Activated CD8-positive, alpha-beta memory T cell treated with anti-CD3 and anti-CD28 coated beads for 36 hours (primary cell): ENCODE results near the gene ST6GALNAC6. TPM values are rescaled to one million over a fixed set of nuclear protein-coding genes. Genes with fewer than 3 reads are reported as not detected.

Experiments
- CTCF ChIA-PET: fragments of 350-600 bp; sonication (Branson Sonifier 250); formaldehyde crosslinking; loops from one replicate; lab custom pipeline; 2021; ENCODE audit warnings: antibody characterized with exemption; lab: Charles Lee
- POLR2A ChIA-PET: fragments of 350-600 bp; sonication (Branson Sonifier 250); formaldehyde crosslinking; loops from one replicate; lab custom pipeline; 2021; ENCODE audit warnings: antibody characterized with exemption; lab: Charles Lee
- total RNA-seq, 2 experiments: library from RNA; stranded (reverse); gene quantifications; one replicate each; pipeline ENCODE4 v1.2.3, GENCODE V29; 2021

Gene ST6GALNAC6
- total RNA-seq, 2 experiments from 2014 or later = 52.6 to 61.1 TPM

GRCh38 chr9:127885508-127886281 is 13.7 kb downstream of the ST6GALNAC6 start:
- POLR2A ChIA-PET = interaction anchor here (1.2 kb wide), 1 partner anchor 12 kb away, joined by 3 read pairs; no protein-coding TSS in a partner anchor
- CTCF ChIA-PET = interaction anchor here (0.6 to 3.0 kb wide), 3 partner anchors 16 to 334 kb away, joined by 3 to 11 read pairs (median 4); no protein-coding TSS in a partner anchor

GRCh38 chr9:127884976-127885490 is 14.4 kb downstream of the ST6GALNAC6 start:
- ChIA-PET CTCF (interaction anchor here (0.6 to 3.0 kb wide), 3 partner anchors 16 to 153 kb away, joined by 4 to 11 read pairs (median 4); no protein-coding TSS in a partner anchor), POLR2A (interaction anchor here (1.2 kb wide), 1 partner anchor 11 kb away, joined by 3 read pairs; no protein-coding TSS in a partner anchor)

GRCh38 chr9:127884427-127884911 is 14.9 kb downstream of the ST6GALNAC6 start:
- POLR2A ChIA-PET = interaction anchor here (1.2 kb wide), 1 partner anchor 11 kb away, joined by 3 read pairs; no protein-coding TSS in a partner anchor
- CTCF ChIA-PET = interaction anchor here (0.6 to 3.0 kb wide), 3 partner anchors 15 to 469 kb away, joined by 3 to 11 read pairs (median 4); no protein-coding TSS in a partner anchor

GRCh38 chr9:127883959-127884358 is 15.4 kb downstream of the ST6GALNAC6 start:
- POLR2A ChIA-PET = no interaction called here
- CTCF ChIA-PET = interaction anchor here (0.6 to 3.0 kb wide), 2 partner anchors 14 to 470 kb away, joined by 3 to 11 read pairs; no protein-coding TSS in a partner anchor

- CTCF ChIA-PET = interaction anchor here (1.1 to 2.9 kb wide), 3 partner anchors 11 to 234 kb away, joined by 3 to 17 read pairs (median 4); no protein-coding TSS in a partner anchor
- POLR2A ChIA-PET = interaction anchor here (0.6 kb wide), 1 partner anchor 54 kb away, joined by 7 read pairs; no protein-coding TSS in a partner anchor
Observed at GRCh38 chr9:127881715-127882114, 17.7 kb downstream of the ST6GALNAC6 start.

GRCh38 chr9:127880143-127880542 is 19.3 kb downstream of the ST6GALNAC6 start:
- POLR2A ChIA-PET = no interaction called here
- CTCF ChIA-PET = interaction anchor here (0.7 kb wide), 2 partner anchors 13 to 34 kb away, joined by 3 to 4 read pairs; no protein-coding TSS in a partner anchor

- CTCF ChIA-PET = interaction anchor here (1.2 to 1.8 kb wide), 2 partner anchors 9 to 42 kb away, joined by 3 to 10 read pairs; no protein-coding TSS in a partner anchor
- POLR2A ChIA-PET = no interaction called here
Observed at GRCh38 chr9:127878652-127879390, 20.6 kb downstream of the ST6GALNAC6 start.

GRCh38 chr9:127878001-127878651 is 21.3 kb downstream of the ST6GALNAC6 start:
- POLR2A ChIA-PET = no interaction called here
- CTCF ChIA-PET = interaction anchor here (1.2 to 1.8 kb wide), 2 partner anchors 8 to 43 kb away, joined by 3 to 10 read pairs; no protein-coding TSS in a partner anchor

GRCh38 chr9:127877566-127877998 is 21.8 kb downstream of the ST6GALNAC6 start, which contains the start of gene AK1:
Gene AK1, minus strand, starts transcription at chr9:127877675. Its CDS starts 3,058 bp downstream, at chr9:127874617.
- CTCF ChIA-PET = interaction anchor here (1.1 to 1.8 kb wide), 2 partner anchors 8 to 44 kb away, joined by 3 to 10 read pairs; no protein-coding TSS in a partner anchor
- POLR2A ChIA-PET = no interaction called here

- CTCF ChIA-PET = interaction anchor here (1.1 to 1.3 kb wide), 2 partner anchors 21 to 44 kb away, joined by 3 read pairs; no protein-coding TSS in a partner anchor
- POLR2A ChIA-PET = no interaction called here
Observed at GRCh38 chr9:127876764-127877562, 22.4 kb downstream of the ST6GALNAC6 start.

GRCh38 chr9:127876026-127876763 is 23.2 kb downstream of the ST6GALNAC6 start:
- POLR2A ChIA-PET = no interaction called here
- CTCF ChIA-PET = interaction anchor here (1.1 to 1.3 kb wide), 2 partner anchors 21 to 45 kb away, joined by 3 read pairs; no protein-coding TSS in a partner anchor

- POLR2A ChIA-PET = no interaction called here
- CTCF ChIA-PET = no interaction called here
Observed at GRCh38 chr9:127875306-127875966, 24.0 kb downstream of the ST6GALNAC6 start.

- ChIA-PET POLR2A (interaction anchor here (0.6 to 1.0 kb wide), 2 partner anchors 11 to 24 kb away, joined by 3 read pairs; no protein-coding TSS in a partner anchor), CTCF (interaction anchor here (0.6 kb wide), 1 partner anchor 11 kb away, joined by 4 read pairs; no protein-coding TSS in a partner anchor)
Observed at GRCh38 chr9:127874301-127875221, 24.8 kb downstream of the ST6GALNAC6 start.

GRCh38 chr9:127873886-127874285 is 25.5 kb downstream of the ST6GALNAC6 start:
- CTCF ChIA-PET = interaction anchor here (0.6 to 0.7 kb wide), 2 partner anchors 10 to 14 kb away, joined by 4 to 6 read pairs; no protein-coding TSS in a partner anchor
- POLR2A ChIA-PET = interaction anchor here (0.6 to 1.0 kb wide), 2 partner anchors 11 to 24 kb away, joined by 3 read pairs; no protein-coding TSS in a partner anchor
